Activated CD4-positive, alpha-beta T cell treated with anti-CD3 and anti-CD28 coated beads for 36 hours (primary cell): Measurements from ENCODE around the gene PKHD1. TPM values are rescaled to one million over a fixed set of nuclear protein-coding genes. Genes with fewer than 3 reads are reported as not detected.

ENCODE experiments used
- ATAC-seq: fragments of 200-7000 bp; cut with Tn5 transposase; one replicate; pipeline ENCODE4 v1.10.0; 2021; ENCODE audit warnings: mild to moderate bottlenecking, moderate library complexity
- CTCF ChIA-PET: fragments of 350-600 bp; sonication (Branson Sonifier 250); formaldehyde crosslinking; loops from one replicate; lab custom pipeline; 2021; ENCODE audit warnings: antibody characterized with exemption; lab: Charles Lee
- POLR2A ChIA-PET: fragments of 350-600 bp; sonication (Branson Sonifier 250); formaldehyde crosslinking; loops from one replicate; lab custom pipeline; 2021; ENCODE audit warnings: antibody characterized with exemption, inconsistent platforms; lab: Charles Lee
- DNase-seq: peaks from one replicate; pipeline ENCODE4 v3.0.0-alpha.2; 2020
- H3K27ac Mint-ChIP-seq: one replicate; pipeline ENCODE4 v1.8.0; 2021; ENCODE audit warnings: mixed read lengths
- H3K27me3 Mint-ChIP-seq: one replicate; pipeline ENCODE4 v1.8.0; 2021; ENCODE audit warnings: mixed read lengths
- H3K36me3 Mint-ChIP-seq: one replicate; pipeline ENCODE4 v1.8.0; 2021; ENCODE audit warnings: low read depth, mixed read lengths
- H3K4me1 Mint-ChIP-seq: one replicate; pipeline ENCODE4 v1.8.0; 2021; ENCODE audit warnings: mixed read lengths
- H3K4me3 Mint-ChIP-seq: one replicate; pipeline ENCODE4 v1.8.0; 2021; ENCODE audit warnings: mild to moderate bottlenecking, moderate library complexity, mixed read lengths
- H3K9me3 Mint-ChIP-seq: one replicate; pipeline ENCODE4 v1.8.0; 2021; ENCODE audit warnings: low read depth, mixed read lengths
- intact Hi-C, 2 experiments: fragments of 100-400 bp; cut with DNase I in 1 of 2; cut with micrococcal nuclease in 1 of 2; formaldehyde crosslinking; loops; one replicate each; pipeline versions ENCODE4 v1.14.2 to v1.15.1; 2022 to 2024; cut with DNase I, micrococcal nuclease
- total RNA-seq, 2 experiments: library from RNA; stranded (reverse); gene quantifications; one replicate each; pipeline ENCODE4 v1.2.3, GENCODE V29; 2021

The PKHD1 gene
- total RNA-seq, 2 experiments from 2014 or later: 0.02 to 0.04 TPM

DNA sequence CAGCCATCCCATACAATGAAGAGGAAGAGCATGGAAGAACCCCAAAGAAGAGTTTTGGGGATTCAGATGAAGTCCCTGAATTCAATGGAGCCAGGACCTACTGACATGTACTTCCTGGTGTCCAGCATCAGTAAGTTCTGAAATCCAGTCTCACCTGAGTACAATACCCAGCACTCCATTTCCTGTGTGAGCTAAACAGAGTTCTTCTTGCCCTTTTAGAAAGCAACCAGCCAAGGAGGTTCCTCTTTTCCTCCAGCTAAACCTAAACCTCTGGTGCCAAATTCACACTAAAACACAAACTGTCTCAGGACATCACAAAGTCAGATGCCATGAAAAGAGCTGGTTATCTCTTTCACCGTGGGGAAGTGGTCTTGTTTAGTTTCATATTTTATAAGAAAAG is 71.5 kb downstream of the PKHD1 start:
- DNase-seq (no peak), ATAC-seq (no peak)
- CTCF ChIA-PET: interaction anchor here (0.5 to 0.7 kb wide), 3 partner anchors 121 to 630 kb away, joined by 3 read pairs; no protein-coding TSS in a partner anchor
- POLR2A ChIA-PET: no interaction called here
- no peaks in the 10 kb centered on the region for H3K4me1 Mint-ChIP-seq
- intact Hi-C loops: no loop called here
- no peaks in the 10 kb centered on the region for H3K36me3 Mint-ChIP-seq
- H3K27ac Mint-ChIP-seq: no peak overlapping the region
- H3K27me3 Mint-ChIP-seq: peaks cover 15% of the 10 kb centered on the region
- no peak overlapping the region for H3K4me3 Mint-ChIP-seq
- H3K9me3 Mint-ChIP-seq: no peaks in the 10 kb centered on the region

GRCh38 chr6:52014391-52014790 is 73.0 kb downstream of the PKHD1 start:
- H3K4me3 Mint-ChIP-seq: no peak overlapping the region
- no peaks in the 10 kb centered on the region for H3K9me3 Mint-ChIP-seq
- H3K27me3 Mint-ChIP-seq: peaks cover 14% of the 10 kb centered on the region
- no peak overlapping the region for H3K27ac Mint-ChIP-seq
- intact Hi-C loops: no loop called here
- CTCF ChIA-PET: interaction anchor here (1.0 kb wide), 1 partner anchor 8 kb away, joined by 3 read pairs; no protein-coding TSS in a partner anchor
- POLR2A ChIA-PET: no interaction called here
- DNase-seq (no peak), ATAC-seq (no peak)
- no peaks in the 10 kb centered on the region for H3K36me3 Mint-ChIP-seq
- no peaks in the 10 kb centered on the region for H3K4me1 Mint-ChIP-seq

DNA sequence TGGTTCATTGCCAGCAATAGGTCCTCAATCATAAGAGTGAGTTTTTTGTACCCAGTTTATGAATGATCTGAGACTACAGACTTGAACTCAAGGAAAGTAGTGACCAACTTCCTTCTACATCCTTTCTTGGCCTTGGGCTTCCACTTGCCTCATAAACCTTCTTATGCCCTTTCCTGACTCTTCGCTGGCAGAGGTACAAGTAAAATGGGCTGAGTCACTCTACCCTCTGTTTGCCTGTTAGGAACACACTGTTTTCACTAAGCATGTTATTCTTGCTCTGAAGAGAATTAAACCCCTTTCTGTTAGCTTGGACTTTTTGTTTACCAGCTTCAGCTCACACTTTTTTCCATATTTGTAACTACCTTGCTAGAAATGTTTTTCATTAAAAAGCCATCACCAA is 74.4 kb downstream of the PKHD1 start:
- peaks cover 17% of the 10 kb centered on the region for H3K27me3 Mint-ChIP-seq
- H3K27ac Mint-ChIP-seq: no peak overlapping the region
- H3K36me3 Mint-ChIP-seq: no peaks in the 10 kb centered on the region
- no peaks in the 10 kb centered on the region for H3K4me1 Mint-ChIP-seq
- ATAC-seq (no peak), DNase-seq (no peak)
- H3K9me3 Mint-ChIP-seq: no peaks in the 10 kb centered on the region
- intact Hi-C loops: no loop called here
- H3K4me3 Mint-ChIP-seq: no peak overlapping the region
- ChIA-PET POLR2A (interaction anchor here (0.7 kb wide), 1 partner anchor 405 kb away, joined by 5 read pairs; no protein-coding TSS in a partner anchor), CTCF (interaction anchor here (1.1 kb wide), 1 partner anchor 8 kb away, joined by 4 read pairs; no protein-coding TSS in a partner anchor)

- ATAC-seq: no peak
- no peak overlapping the region for H3K4me3 Mint-ChIP-seq
- ChIA-PET CTCF (interaction anchor here (1.1 kb wide), 1 partner anchor 9 kb away, joined by 4 read pairs; no protein-coding TSS in a partner anchor), POLR2A (interaction anchor here (0.7 kb wide), 1 partner anchor 406 kb away, joined by 5 read pairs; no protein-coding TSS in a partner anchor)
- H3K36me3 Mint-ChIP-seq: no peaks in the 10 kb centered on the region
- H3K27ac Mint-ChIP-seq: no peak overlapping the region
- no peaks in the 10 kb centered on the region for H3K9me3 Mint-ChIP-seq
- no peaks in the 10 kb centered on the region for H3K4me1 Mint-ChIP-seq
- DNase-seq: no peak
- intact Hi-C loops: no loop called here
- peaks cover 19% of the 10 kb centered on the region for H3K27me3 Mint-ChIP-seq
Measured at GRCh38 chr6:52012582-52012981, 74.8 kb downstream of the PKHD1 start.

- Mint-ChIP-seq H3K4me1 (no peaks in the 10 kb centered on the region), H3K27ac (no peak overlapping the region), H3K36me3 (no peaks in the 10 kb centered on the region), H3K4me3 (no peak overlapping the region), H3K27me3 (peaks cover 23% of the 10 kb centered on the region), H3K9me3 (no peaks in the 10 kb centered on the region)
- intact Hi-C loops: no loop called here
- ATAC-seq: no peak
- DNase-seq: no peak
- POLR2A ChIA-PET: interaction anchor here (0.6 kb wide), 1 partner anchor 11 kb away, joined by 3 read pairs; no protein-coding TSS in a partner anchor
- CTCF ChIA-PET: interaction anchor here (0.8 to 1.6 kb wide), 3 partner anchors 10 to 53 kb away, joined by 3 to 6 read pairs (median 5); no protein-coding TSS in a partner anchor
Measured at GRCh38 chr6:52010806-52011205, 76.6 kb downstream of the PKHD1 start.

- DNase-seq (no peak), ATAC-seq (no peak)
- Mint-ChIP-seq H3K27me3 (peaks cover 27% of the 10 kb centered on the region), H3K4me3 (no peak overlapping the region), H3K36me3 (no peaks in the 10 kb centered on the region), H3K27ac (no peak overlapping the region), H3K4me1 (no peaks in the 10 kb centered on the region), H3K9me3 (no peaks in the 10 kb centered on the region)
- CTCF ChIA-PET: interaction anchor here (0.5 to 1.6 kb wide), 3 partner anchors 11 to 1168 kb away, joined by 3 to 6 read pairs (median 5); no protein-coding TSS in a partner anchor
- intact Hi-C loops: no loop called here
- POLR2A ChIA-PET: interaction anchor here (0.6 kb wide), 1 partner anchor 10 kb away, joined by 3 read pairs; no protein-coding TSS in a partner anchor
Measured at GRCh38 chr6:52010145-52010544, 77.3 kb downstream of the PKHD1 start.

- POLR2A ChIA-PET: no interaction called here
Measured at GRCh38 chr6:52009466-52010140, 77.8 kb downstream of the PKHD1 start.

DNA sequence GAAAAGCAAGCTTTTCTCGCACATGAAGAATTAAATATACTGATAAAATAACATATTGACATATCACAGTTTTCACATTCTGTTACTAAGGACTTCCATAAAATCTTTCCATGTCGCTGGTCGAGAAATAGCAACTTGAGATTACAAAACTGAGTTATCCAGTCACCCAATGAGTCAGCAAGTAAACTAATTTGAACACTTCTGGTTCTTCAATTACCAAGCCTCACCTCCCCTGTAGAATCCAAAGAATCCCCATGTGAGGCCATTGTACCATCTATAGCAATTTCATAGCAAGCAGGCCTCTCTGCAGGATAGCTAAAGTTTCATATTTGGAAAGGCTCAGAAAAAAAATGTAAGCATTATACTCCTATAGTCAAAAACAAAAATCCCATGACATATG is 87.3 kb downstream of the PKHD1 start:
- H3K36me3 Mint-ChIP-seq: no peaks in the 10 kb centered on the region

More at GRCh38 chr6:52009466-52010140, 77.8 kb downstream of the PKHD1 start:
- CTCF ChIA-PET: interaction anchor here (1.3 to 1.6 kb wide), 2 partner anchors 11 to 54 kb away, joined by 5 to 6 read pairs; no protein-coding TSS in a partner anchor
- Mint-ChIP-seq H3K27ac (no peak overlapping the region), H3K4me3 (no peak overlapping the region), H3K27me3 (peaks cover 28% of the 10 kb centered on the region), H3K9me3 (no peaks in the 10 kb centered on the region), H3K4me1 (no peaks in the 10 kb centered on the region), H3K36me3 (no peaks in the 10 kb centered on the region)
- intact Hi-C loops: no loop called here
- ATAC-seq: no peak
- no peak for DNase-seq

GRCh38 chr6:51996296-51996947 is 91.0 kb downstream of the PKHD1 start:
- H3K4me1 Mint-ChIP-seq: no peaks in the 10 kb centered on the region
- H3K36me3 Mint-ChIP-seq: no peaks in the 10 kb centered on the region
- intact Hi-C loops: no loop called here
- ATAC-seq: no peak
- H3K9me3 Mint-ChIP-seq: no peaks in the 10 kb centered on the region
- peaks cover 12% of the 10 kb centered on the region for H3K27me3 Mint-ChIP-seq
- DNase-seq: no peak
- H3K27ac Mint-ChIP-seq: no peak overlapping the region
- ChIA-PET CTCF (no interaction called here), POLR2A (no interaction called here)
- H3K4me3 Mint-ChIP-seq: no peak overlapping the region

More for the DNA sequence above, 87.3 kb downstream of the PKHD1 start:
- H3K4me3 Mint-ChIP-seq: no peak overlapping the region
- intact Hi-C loops: no loop called here
- DNase-seq (no peak), ATAC-seq (no peak)
- ChIA-PET POLR2A (interaction anchor here (0.6 kb wide), 1 partner anchor 10 kb away, joined by 3 read pairs; no protein-coding TSS in a partner anchor), CTCF (interaction anchor here (0.5 to 1.0 kb wide), 3 partner anchors 12 to 320 kb away, joined by 3 read pairs; no protein-coding TSS in a partner anchor)
- no peaks in the 10 kb centered on the region for H3K9me3 Mint-ChIP-seq
- H3K27ac Mint-ChIP-seq: no peak overlapping the region
- H3K27me3 Mint-ChIP-seq: peaks cover 6% of the 10 kb centered on the region
- H3K4me1 Mint-ChIP-seq: no peaks in the 10 kb centered on the region

DNA sequence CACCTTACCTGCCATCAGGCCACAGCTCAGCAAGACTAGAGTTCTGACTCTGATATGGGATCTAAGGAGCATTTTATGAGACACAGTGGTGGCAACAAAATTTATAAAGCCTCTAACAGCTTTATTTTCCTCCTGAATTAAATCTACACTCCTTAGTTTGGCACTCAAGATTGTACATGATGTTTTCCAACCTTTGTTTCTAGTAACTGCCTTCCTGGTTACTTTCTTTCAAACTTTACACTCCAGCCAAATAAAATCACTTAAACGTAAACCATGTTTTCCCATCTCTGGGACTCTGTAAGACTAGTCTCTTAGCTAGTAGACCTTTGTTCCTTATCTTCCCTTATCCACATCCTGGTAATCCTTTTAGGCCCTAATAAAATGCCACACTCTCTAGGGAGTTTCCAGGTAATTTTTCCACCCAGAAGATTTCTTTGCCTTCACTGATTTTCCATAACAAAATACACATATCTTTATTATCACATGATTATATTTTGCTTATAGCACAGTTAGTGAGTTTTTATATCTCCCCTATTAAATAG is 92.1 kb downstream of the PKHD1 start:
- DNase-seq (no peak), ATAC-seq (no peak)
- Mint-ChIP-seq H3K27me3 (peaks cover 12% of the 10 kb centered on the region), H3K4me3 (no peak overlapping the region), H3K27ac (no peak overlapping the region), H3K36me3 (no peaks in the 10 kb centered on the region), H3K9me3 (no peaks in the 10 kb centered on the region), H3K4me1 (no peaks in the 10 kb centered on the region)
- intact Hi-C loops: no loop called here
- CTCF ChIA-PET: interaction anchor here (1.1 kb wide), 1 partner anchor 28 kb away, joined by 3 read pairs; no protein-coding TSS in a partner anchor
- POLR2A ChIA-PET: interaction anchor here (0.5 kb wide), 1 partner anchor 1573 kb away, joined by 3 read pairs; no protein-coding TSS in a partner anchor

DNA sequence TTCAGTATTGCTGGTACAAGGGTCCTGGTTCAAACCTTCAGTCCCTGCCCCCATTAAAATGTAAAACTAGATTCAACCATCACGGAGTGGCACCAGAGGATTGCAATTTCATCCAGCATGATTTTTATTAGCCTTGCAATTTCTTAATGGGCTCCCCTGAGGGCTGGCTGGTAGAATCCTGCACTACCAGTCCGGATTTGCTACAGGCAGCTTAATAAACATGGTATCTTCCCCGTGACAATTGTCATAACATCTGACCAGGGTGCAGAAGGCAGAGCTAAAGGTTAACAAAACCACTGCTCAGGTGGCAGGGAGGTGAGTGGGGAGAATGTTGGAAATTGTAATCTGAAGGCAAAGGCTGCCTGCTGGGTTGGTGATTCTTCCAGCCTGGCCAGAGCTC is 94.5 kb downstream of the PKHD1 start:
- Mint-ChIP-seq H3K4me3 (no peak overlapping the region), H3K4me1 (no peaks in the 10 kb centered on the region), H3K27ac (no peak overlapping the region), H3K27me3 (peaks cover 10% of the 10 kb centered on the region), H3K36me3 (no peaks in the 10 kb centered on the region), H3K9me3 (peaks cover 2% of the 10 kb centered on the region)
- no peak for DNase-seq
- POLR2A ChIA-PET: no interaction called here
- ATAC-seq: no peak
- CTCF ChIA-PET: no interaction called here
- intact Hi-C loops: no loop called here
